HG03378 (cell line): ENCODE measurements around the gene LRP1-AS.

Source experiments
- ATAC-seq: cut with Tn5 transposase; IDR thresholded peaks from one replicate; pipeline ENCODE4 v1.9.1; 2021; ENCODE audit warnings: mild to moderate bottlenecking, moderate library complexity; ENCODE audit not compliant: unreplicated experiment

LRP1-AS gene

GRCh38 chr12:57146961-57147944 is at the start of gene LRP1-AS:
Gene LRP1-AS, minus strand, starts transcription at chr12:57147619.
- no peak for ATAC-seq

DNA sequence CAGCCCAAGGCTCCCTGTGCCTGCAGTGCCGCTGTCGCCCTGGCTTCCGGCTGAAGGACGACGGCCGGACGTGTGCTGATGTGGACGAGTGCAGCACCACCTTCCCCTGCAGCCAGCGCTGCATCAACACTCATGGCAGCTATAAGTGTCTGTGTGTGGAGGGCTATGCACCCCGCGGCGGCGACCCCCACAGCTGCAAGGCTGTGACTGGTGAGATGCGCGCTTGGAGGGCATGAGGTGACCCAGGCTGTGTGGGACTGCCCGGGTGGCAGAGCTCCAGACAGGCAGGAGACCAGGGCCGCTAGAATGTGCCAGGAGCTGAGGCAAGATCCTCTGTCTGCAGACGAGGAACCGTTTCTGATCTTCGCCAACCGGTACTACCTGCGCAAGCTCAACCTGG is 49.5 kb upstream of the LRP1-AS start:
- ATAC-seq = no peak

DNA sequence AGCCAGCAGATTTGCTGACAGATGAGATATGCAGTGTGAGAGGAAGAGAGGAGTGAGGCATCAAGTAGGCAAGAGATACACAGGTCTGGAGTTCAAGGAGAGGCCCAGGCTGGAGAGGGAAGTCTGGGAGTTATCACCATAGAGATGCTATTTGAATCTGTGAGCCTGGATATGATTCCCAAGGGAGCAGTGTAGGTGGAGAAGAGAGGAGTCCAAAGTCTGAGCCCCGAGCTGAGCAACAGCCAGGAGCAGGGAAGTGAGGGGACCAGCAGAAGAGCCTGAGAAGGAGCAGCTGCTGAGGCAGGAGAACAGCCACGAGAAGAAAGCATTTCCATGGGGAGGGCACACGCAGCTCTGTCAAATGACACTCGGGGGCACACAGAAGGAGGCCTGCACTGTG is 49.0 kb upstream of the LRP1-AS start:
- ATAC-seq = no peak

DNA sequence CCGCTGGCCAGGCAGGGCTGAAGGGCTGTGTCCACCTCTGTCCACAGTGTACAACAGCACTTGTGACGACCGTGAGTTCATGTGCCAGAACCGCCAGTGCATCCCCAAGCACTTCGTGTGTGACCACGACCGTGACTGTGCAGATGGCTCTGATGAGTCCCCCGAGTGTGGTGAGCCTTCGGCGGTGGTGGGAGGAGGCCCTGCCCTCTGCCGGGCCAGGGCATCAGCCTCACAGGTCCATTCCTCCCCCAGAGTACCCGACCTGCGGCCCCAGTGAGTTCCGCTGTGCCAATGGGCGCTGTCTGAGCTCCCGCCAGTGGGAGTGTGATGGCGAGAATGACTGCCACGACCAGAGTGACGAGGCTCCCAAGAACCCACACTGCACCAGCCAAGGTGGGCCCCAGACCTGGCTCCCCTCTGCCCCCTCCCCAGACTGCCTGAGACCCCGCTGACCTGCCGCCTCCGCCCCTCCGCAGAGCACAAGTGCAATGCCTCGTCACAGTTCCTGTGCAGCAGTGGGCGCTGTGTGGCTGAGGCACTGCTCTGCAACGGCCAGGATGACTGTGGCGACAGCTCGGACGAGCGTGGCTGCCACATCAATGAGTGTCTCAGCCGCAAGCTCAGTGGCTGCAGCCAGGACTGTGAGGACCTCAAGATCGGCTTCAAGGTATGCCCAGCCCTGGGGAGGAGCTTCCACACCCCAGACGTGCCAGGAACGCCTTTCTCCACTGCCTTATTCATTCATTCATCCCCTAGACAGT is 48.4 kb upstream of the LRP1-AS start:
- no peak for ATAC-seq

DNA sequence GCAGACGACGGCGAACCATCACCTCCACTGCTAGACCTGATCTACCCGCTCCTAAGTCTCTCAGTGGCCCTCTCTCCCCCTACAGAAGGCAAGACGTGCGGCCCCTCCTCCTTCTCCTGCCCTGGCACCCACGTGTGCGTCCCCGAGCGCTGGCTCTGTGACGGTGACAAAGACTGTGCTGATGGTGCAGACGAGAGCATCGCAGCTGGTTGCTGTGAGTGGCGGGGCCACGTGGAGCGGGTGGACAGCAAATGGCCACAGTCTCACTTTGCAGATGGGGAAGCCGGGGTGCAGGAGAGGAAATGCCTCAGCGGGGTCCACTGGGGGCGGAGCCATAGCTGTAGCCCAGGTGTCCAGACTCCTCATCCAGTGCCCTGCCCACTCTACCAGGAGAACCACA is 47.8 kb upstream of the LRP1-AS start:
- ATAC-seq = no peak

GRCh38 chr12:57194253-57194652 is 46.8 kb upstream of the LRP1-AS start:
- ATAC-seq = no peak

GRCh38 chr12:57193706-57194245 is 46.4 kb upstream of the LRP1-AS start:
- ATAC-seq = no peak

- no peak for ATAC-seq
These were observed 45.5 kb upstream of the LRP1-AS start for GRCh38 chr12:57192920-57193319.

DNA sequence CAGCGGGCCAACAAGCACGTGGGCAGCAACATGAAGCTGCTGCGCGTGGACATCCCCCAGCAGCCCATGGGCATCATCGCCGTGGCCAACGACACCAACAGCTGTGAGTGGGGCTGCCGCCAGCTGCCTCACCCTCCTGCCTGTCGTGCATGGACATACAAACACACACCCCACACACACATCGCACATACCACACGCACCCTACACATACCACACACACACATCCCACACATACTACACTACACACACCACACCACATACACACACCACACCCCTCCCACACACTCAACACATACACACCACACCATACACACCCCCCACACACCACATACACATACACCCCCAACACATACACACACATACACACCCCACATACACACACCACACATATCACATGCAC is 44.0 kb upstream of the LRP1-AS start:
- no peak for ATAC-seq

DNA sequence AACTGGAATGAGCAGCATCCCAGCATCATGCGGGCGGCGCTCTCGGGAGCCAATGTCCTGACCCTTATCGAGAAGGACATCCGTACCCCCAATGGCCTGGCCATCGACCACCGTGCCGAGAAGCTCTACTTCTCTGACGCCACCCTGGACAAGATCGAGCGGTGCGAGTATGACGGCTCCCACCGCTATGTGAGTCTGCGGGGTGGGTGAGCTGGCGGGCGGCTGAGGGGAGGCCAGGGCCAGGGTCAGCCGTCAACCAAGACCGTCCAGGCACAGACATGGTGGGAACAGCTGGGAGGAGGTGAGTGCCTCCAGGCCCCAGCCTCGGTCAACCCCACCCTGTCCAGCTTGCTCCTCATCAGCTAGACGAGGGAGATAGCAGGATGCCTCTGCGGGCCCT is 43.4 kb upstream of the LRP1-AS start:
- ATAC-seq = no peak

GRCh38 chr12:57190037-57190436 is 42.6 kb upstream of the LRP1-AS start:
- ATAC-seq = no peak

- no peak for ATAC-seq
These were observed 40.6 kb upstream of the LRP1-AS start for GRCh38 chr12:57188090-57188425.

DNA sequence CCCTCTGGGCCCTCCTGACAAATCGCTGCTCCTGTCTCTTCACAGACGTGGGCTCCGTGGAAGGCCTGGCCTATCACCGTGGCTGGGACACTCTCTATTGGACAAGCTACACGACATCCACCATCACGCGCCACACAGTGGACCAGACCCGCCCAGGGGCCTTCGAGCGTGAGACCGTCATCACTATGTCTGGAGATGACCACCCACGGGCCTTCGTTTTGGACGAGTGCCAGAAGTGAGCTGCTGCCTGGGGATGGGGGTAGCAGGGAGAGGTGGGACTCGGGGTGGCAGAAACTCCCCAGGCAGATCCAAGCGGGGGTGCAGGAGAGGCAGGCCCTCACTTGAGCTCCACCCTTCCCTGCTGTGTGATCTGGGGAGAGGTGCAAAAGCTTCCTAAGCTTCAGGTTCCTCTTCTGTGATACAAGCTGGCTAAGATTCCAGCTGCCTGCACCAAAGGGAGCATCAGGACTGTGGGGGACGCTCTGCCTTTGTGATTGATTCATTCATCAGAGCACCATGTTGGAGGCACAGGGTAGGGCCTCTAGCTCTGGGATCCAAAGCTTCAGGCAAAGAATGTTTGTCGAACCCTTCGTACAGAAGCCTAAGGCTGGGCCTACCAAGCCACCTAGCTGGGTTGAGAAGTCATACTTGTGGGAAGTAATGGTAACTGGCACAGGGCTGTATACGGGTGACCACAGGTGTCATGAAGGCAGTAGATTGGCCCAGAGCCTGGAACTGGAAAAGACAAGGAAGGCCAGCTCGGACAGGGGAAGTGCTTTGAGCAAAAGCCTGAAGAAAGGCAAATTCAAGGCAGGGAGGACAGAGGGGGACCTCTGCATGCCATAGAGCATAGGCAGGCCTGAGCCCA is 40.0 kb upstream of the LRP1-AS start:
- ATAC-seq = no peak

DNA sequence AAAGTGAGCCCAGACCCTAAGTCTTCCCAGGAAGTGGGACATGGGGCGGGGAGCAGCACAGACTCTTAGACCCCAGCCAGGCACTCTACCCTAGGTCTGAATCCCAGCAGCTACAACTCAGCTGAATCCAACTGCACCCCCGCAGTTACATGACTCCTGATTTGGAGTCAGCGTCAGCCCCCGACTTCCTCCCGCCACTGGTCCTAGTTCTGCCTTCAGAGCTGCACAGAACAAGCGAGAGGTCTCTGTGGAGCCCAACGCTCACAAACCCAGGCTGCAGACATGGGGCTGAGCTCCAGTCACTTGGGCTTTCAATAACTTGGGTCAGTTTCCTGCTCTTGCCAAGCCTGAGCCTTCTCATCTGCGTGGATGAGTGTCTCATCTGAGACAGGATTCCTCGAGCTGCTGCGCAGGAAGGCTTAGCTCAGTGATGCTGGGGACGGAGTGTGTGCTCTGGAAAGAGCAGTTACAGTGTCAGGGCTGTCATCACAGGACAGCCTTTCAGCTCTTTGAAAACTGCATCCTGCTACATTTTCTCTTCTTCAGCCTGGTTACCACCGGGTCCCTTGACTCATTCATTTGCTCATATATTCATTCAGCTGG is 38.6 kb upstream of the LRP1-AS start:
- no peak for ATAC-seq

DNA sequence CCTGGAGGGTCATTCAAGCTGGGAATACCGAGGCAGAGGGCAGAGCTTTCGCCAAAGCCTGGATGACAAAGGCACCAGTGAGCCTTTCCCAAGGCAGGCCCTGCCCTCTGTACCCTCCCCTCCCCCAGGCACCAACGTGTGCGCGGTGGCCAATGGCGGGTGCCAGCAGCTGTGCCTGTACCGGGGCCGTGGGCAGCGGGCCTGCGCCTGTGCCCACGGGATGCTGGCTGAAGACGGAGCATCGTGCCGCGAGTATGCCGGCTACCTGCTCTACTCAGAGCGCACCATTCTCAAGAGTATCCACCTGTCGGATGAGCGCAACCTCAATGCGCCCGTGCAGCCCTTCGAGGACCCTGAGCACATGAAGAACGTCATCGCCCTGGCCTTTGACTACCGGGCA is 38.0 kb upstream of the LRP1-AS start:
- no peak for ATAC-seq

DNA sequence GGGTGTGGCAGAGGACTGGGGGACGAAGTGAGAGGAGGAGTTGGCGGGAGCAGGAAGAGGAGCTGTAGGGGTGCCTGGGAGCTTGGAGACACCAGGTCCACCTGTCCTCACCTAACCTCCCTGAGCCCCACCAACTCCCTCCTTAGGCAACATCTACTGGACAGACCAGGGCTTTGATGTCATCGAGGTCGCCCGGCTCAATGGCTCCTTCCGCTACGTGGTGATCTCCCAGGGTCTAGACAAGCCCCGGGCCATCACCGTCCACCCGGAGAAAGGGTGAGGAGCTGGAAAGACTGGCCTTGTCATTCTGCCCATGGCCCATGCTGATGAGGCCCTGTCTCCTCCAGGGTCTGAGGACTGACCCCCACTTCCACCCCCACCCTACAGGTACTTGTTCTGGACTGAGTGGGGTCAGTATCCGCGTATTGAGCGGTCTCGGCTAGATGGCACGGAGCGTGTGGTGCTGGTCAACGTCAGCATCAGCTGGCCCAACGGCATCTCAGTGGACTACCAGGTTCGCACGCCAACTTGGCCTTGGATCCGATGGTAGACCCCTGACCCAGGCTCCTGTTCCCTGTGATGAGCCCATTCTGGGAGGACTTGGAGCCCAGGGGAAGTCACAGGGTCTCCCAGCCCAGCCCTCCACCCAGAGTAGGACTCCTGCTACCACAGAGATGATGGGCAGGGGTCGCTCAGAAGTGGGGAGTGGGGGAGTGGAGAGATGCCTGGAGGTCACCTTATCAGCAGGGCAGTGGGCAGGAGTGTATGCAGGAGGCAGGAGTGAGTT is 36.7 kb upstream of the LRP1-AS start:
- no peak for ATAC-seq

GRCh38 chr12:57182918-57183575 is 35.6 kb upstream of the LRP1-AS start:
- ATAC-seq = no peak

GRCh38 chr12:57181561-57182155 is 34.2 kb upstream of the LRP1-AS start:
- ATAC-seq = no peak

DNA sequence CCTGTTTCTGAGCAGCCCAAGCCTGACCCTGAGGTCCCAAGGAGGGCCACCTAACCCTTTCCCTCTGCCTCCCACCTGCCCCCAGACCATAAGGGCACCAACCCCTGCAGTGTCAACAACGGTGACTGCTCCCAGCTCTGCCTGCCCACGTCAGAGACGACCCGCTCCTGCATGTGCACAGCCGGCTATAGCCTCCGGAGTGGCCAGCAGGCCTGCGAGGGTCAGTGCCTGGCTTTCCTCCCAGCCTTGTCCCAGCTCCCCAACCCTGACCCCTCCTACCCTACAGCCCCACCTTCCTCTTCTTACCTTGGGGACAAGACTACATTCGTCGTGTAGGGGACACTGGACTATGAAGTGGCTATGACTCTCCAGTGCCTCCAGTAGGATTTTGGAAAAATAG is 33.7 kb upstream of the LRP1-AS start:
- ATAC-seq = no peak
